ENCODE results near the gene ISX. TPM values are rescaled to one million over a fixed set of nuclear protein-coding genes. Genes with fewer than 3 reads are reported as not detected.
A peak's percentile ranks its signal among the peaks of the same experiment; 100 is the strongest.
"Not testable (repeated sequence)": the region's sequence is repeated elsewhere in the genome, so short reads cannot be mapped to it uniquely, and the experiment has no call there.

Gene ISX
- total RNA-seq, 1 experiment from 2014 or later, result not detected

DNA sequence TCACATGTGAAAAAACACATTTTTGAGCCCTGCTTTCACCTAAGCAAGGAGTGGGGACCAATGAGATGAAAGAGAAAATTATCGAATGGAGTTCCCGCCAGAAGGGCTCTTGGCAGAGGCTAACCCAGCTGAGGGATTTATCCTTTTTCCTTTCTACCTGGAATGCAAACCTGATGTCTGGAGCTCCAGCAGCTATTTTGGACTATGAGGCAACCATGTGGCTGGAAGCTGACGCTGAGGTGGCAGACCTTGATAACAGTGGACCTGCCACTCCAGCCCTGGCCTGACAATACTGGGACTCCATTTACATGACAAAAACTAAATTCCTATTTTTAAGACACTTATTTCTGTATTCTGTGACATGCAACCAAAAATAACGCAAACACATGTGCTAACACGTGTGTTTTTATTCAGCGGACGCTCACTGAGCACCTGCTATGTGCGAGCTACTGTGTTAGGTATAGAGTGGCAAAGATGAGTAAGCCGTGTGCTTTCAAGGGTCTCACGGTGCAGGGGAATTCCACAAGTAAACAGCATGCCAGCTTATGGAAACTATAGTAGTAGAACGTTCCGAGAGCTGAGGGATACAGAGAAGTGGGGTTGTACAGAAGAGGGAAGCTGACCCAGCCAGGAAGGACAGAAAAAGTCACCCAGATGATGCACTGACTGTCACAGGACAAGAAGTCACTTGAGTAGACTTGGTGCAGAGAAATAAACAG lies 19.1 kb upstream of the ISX start:
- peaks cover 16% of the 10 kb centered on the region for H3K4me1 Mint-ChIP-seq
- no peak overlapping the region for H3K27ac Mint-ChIP-seq
- no peak overlapping the region for H3K4me3 Mint-ChIP-seq
- POLR2A ChIA-PET, result no interaction called here
- no peak for DNase-seq (ENCODE audit: low spot score)
- ATAC-seq, result no peak
- H3K36me3 Mint-ChIP-seq, result peaks cover 12% of the 10 kb centered on the region
- H3K9me3 Mint-ChIP-seq, result peaks cover 34% of the 10 kb centered on the region
- CTCF ChIA-PET, result interaction anchor here (0.8 to 6.2 kb wide), 6 partner anchors 10 to 185 kb away, joined by 3 to 94 read pairs (median 16); no protein-coding TSS in a partner anchor
- H3K27me3 Mint-ChIP-seq (ENCODE audit: low read depth), result peaks cover 7% of the 10 kb centered on the region
- TF ChIP-seq CTCF (IDR thresholded peaks at IDR 0.05) (no peak), GRHL2 (CRISPR knock-in tag; IDR thresholded peaks at IDR 0.05; ENCODE audit: insufficient replicate concordance, severe bottlenecking) (no peak), GTF2I (CRISPR knock-in tag; conservative IDR thresholded peaks at IDR 0.05) (peak; percentile 89)

DNA sequence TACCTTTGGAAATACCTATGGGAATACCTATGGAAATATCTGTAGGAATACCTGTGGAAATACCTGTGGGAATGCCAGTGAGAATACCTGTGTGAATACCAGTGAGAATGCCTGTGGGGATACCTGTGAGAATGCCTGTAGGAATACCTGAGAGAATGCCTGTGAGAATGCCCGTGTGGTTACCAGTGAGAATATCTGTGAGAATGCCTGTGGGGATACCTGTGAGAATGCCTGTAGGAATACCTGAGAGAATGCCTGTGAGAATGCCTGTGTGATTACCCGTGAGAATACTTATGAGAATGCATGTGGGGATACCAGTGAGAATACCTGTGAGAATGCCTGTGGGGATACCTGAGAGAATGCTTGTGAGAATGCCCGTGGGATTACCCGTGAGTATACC lies 15.9 kb upstream of the ISX start:
- DNase-seq (ENCODE audit: low spot score); H3K27me3 Mint-ChIP-seq (ENCODE audit: low read depth); CTCF ChIA-PET: not testable (repeated sequence)

GRCh38 chr22:35051013-35051535 lies 14.9 kb upstream of the ISX start:
- TF ChIP-seq KAT7 (CRISPR knock-in tag; IDR thresholded peaks at IDR 0.05; ENCODE audit: borderline replicate concordance) (no peak), EMX1 (CRISPR knock-in tag; IDR thresholded peaks at IDR 0.05) (no peak), ZNF425 (CRISPR knock-in tag; conservative IDR thresholded peaks at IDR 0.05) (no peak), NFE2L1 (CRISPR knock-in tag; IDR thresholded peaks at IDR 0.05) (no peak), ZBTB43 (CRISPR knock-in tag; IDR thresholded peaks at IDR 0.05) (no peak), ZNF671 (CRISPR knock-in tag; IDR thresholded peaks at IDR 0.05) (no peak), TCF7 (CRISPR knock-in tag; IDR thresholded peaks at IDR 0.05; ENCODE audit: low read depth) (no peak), NR2C2 (CRISPR knock-in tag; IDR thresholded peaks at IDR 0.05) (no peak), NR3C1 (CRISPR knock-in tag; conservative IDR thresholded peaks at IDR 0.05; ENCODE audit: low read depth) (no peak), JUN (CRISPR knock-in tag; IDR thresholded peaks at IDR 0.05) (no peak), E2F1 (CRISPR knock-in tag; IDR thresholded peaks at IDR 0.05) (no peak), NFYB (CRISPR knock-in tag; conservative IDR thresholded peaks at IDR 0.05; ENCODE audit: low read depth) (no peak), ETV6 (CRISPR knock-in tag; IDR thresholded peaks at IDR 0.05) (no peak), PRDM15 (CRISPR knock-in tag; IDR thresholded peaks at IDR 0.05) (no peak), NFATC4 (CRISPR knock-in tag; IDR thresholded peaks at IDR 0.05) (no peak)
- TF ChIP-seq, protein P1, sequence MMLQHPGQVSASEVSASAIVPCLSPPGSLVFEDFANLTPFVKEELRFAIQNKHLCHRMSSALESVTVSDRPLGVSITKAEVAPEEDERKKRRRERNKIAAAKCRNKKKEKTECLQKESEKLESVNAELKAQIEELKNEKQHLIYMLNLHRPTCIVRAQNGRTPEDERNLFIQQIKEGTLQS (CRISPR knock-in tag; conservative IDR thresholded peaks at IDR 0.05), result no peak
- POLR2A ChIA-PET, result no interaction called here
- peaks cover 34% of the 10 kb centered on the region for H3K9me3 Mint-ChIP-seq
- DNase-seq (ENCODE audit: low spot score) (no peak), ATAC-seq (no peak)
- H3K4me3 Mint-ChIP-seq, result no peak overlapping the region
- H3K27me3 Mint-ChIP-seq (ENCODE audit: low read depth), result peaks cover 7% of the 10 kb centered on the region
- CTCF ChIA-PET, result interaction anchor here (1.6 kb wide), 1 partner anchor 99 kb away, joined by 4 read pairs; no protein-coding TSS in a partner anchor
- H3K4me1 Mint-ChIP-seq, result peaks cover 6% of the 10 kb centered on the region
- no peak overlapping the region for H3K27ac Mint-ChIP-seq
- peaks cover 12% of the 10 kb centered on the region for H3K36me3 Mint-ChIP-seq

More for the DNA sequence above, 15.9 kb upstream of the ISX start:
- peaks cover 12% of the 10 kb centered on the region for H3K36me3 Mint-ChIP-seq
- H3K4me3 Mint-ChIP-seq, POLR2A ChIA-PET, ATAC-seq: not testable (repeated sequence)
- H3K9me3 Mint-ChIP-seq, result peaks cover 34% of the 10 kb centered on the region
- peaks cover 11% of the 10 kb centered on the region for H3K4me1 Mint-ChIP-seq
- peak overlapping the region; percentile 26 for H3K27ac Mint-ChIP-seq

All from WTC11 (cell line).